ENCODE data around the gene PCIF1.

DNA sequence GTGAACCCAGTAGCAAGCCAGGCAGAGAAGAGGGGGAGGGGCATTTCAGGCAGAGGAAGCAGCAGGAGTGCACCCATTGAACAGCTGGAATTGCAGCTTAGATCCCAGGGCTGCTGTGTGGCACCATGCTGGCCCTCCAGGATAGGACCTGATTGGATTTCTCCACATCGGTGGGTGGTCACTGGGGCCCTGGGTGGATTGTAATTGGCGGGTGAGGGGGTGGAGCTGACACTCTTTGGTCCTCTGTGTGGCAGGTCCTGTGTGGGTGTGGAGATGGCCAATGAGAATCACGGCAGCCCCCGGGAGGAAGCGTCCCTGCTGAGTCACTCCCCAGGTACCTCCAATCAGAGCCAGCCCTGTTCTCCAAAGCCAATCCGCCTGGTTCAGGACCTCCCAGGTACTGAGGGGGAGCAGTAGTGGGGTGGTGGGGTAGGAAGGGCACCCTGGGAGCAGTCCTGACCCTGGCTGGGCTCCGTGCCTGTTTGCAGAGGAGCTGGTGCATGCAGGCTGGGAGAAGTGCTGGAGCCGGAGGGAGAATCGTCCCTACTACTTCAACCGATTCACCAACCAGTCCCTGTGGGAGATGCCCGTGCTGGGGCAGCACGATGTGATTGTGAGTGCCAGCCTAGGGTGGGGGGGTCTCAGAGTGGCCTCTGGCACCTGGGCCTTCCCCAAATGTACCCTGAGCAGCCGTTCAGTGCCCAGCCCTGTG, 4.4 kb downstream of the PCIF1 start:
- no peak for TF ChIP-seq GABPA (IDR thresholded peaks at IDR 0.05 in 1 of 2, conservative IDR thresholded peaks at IDR 0.05 in 1 of 2)
- TF ChIP-seq RAD21 (IDR thresholded peaks at IDR 0.05) = no peak
- TF ChIP-seq, protein P1, sequence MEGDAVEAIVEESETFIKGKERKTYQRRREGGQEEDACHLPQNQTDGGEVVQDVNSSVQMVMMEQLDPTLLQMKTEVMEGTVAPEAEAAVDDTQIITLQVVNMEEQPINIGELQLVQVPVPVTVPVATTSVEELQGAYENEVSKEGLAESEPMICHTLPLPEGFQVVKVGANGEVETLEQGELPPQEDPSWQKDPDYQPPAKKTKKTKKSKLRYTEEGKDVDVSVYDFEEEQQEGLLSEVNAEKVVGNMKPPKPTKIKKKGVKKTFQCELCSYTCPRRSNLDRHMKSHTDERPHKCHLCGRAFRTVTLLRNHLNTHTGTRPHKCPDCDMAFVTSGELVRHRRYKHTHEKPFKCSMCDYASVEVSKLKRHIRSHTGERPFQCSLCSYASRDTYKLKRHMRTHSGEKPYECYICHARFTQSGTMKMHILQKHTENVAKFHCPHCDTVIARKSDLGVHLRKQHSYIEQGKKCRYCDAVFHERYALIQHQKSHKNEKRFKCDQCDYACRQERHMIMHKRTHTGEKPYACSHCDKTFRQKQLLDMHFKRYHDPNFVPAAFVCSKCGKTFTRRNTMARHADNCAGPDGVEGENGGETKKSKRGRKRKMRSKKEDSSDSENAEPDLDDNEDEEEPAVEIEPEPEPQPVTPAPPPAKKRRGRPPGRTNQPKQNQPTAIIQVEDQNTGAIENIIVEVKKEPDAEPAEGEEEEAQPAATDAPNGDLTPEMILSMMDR (IDR thresholded peaks at IDR 0.05; ENCODE audit: low read depth, low read length, missing input control) = no peak
- no peak for TF ChIP-seq MAX (IDR thresholded peaks at IDR 0.05)
- no peak for TF ChIP-seq TAF1 (conservative IDR thresholded peaks at IDR 0.05)
- TF ChIP-seq ATF3 (IDR thresholded peaks at IDR 0.05) = no peak
